GM12878 (cell line): ENCODE results near the gene SNED1. TPM values are rescaled to one million over a fixed set of nuclear protein-coding genes. Genes with fewer than 3 reads are reported as not detected.

Experiments
- ETV6 ChIP-seq, 2 experiments: fragments of 450-650 bp in 1 of 2; IDR thresholded peaks in 1 of 2; conservative IDR thresholded peaks in 1 of 2; 2 replicates each; pipeline ENCODE4 v1.6.1; 2014; ENCODE audit warnings: antibody characterized with exemption in 1 of 2, borderline replicate concordance in 1 of 2, low read depth in 1 of 2, mild to moderate bottlenecking in 1 of 2, moderate library complexity in 1 of 2
- NR2F1 ChIP-seq: fragments of 450-650 bp; conservative IDR thresholded peaks from 2 replicates; pipeline ENCODE4 v1.6.1; 2017; ENCODE audit warnings: mild to moderate bottlenecking
- PAX5 ChIP-seq: IDR thresholded peaks from 2 replicates; pipeline ENCODE4 v1.6.1; 2011; ENCODE audit warnings: low read depth, low read length, borderline replicate concordance
- RB1 ChIP-seq: fragments of 450-650 bp; formaldehyde crosslinking; IDR thresholded peaks from 2 replicates; pipeline ENCODE4 v1.6.1; 2017; ENCODE audit warnings: mild to moderate bottlenecking, borderline replicate concordance
- SPI1 ChIP-seq: IDR thresholded peaks from 2 replicates; pipeline ENCODE4 v1.6.1; 2011; ENCODE audit warnings: low read depth, mild to moderate bottlenecking, low read length, moderate library complexity, borderline replicate concordance; ENCODE audit not compliant: insufficient read depth
- SRF ChIP-seq, 2 experiments: IDR thresholded peaks; 2 replicates each; pipeline ENCODE4 v1.6.1; 2011; ENCODE audit warnings: low read depth in 2 of 2, low read length in 2 of 2, mild to moderate bottlenecking in 1 of 2, moderate library complexity in 1 of 2
- ZNF274 ChIP-seq: IDR thresholded peaks from one replicate; pipeline ENCODE4 v1.8.0; 2011; ENCODE audit not compliant: insufficient read length, insufficient read depth
- ZZZ3 ChIP-seq: IDR thresholded peaks from 2 replicates; pipeline ENCODE4 v1.6.1; 2011; ENCODE audit warnings: low read depth; ENCODE audit not compliant: control insufficient read depth, insufficient read length
- polyA plus RNA-seq, 11 experiments: library from polyadenylated mRNA; depleted of rRNA in 4 of 11; unstranded in 6 of 11; stranded (reverse) in 5 of 11; fragments of >200 nt; fragmentation: Nextera tagmentation in 4 of 11; fragmentation: Illumina TruSeq in 1 of 11; extraction: Ambion mirVana in 4 of 11; extraction: Trizol in 1 of 11; gene quantifications; 1 replicate in 1 of 11; 2 replicates in 10 of 11; pipeline versions ENCODE4 v1.2.1 to v1.2.3, GENCODE V29; 2011 to 2016; ENCODE audit warnings: inconsistent platforms in 2 of 11, missing spikeins in 2 of 11, low read depth in 1 of 11
- total RNA-seq, 4 experiments: library from RNA; depleted of rRNA in 3 of 4; stranded (reverse); fragments of >200 nt in 3 of 4; fragmentation: Illumina TruSeq in 1 of 4; extraction: Trizol in 1 of 4; gene quantifications; 2 replicates each; pipeline versions ENCODE4 v1.2.1 to v1.2.3, GENCODE V29; 2013 to 2021
- TF ChIP-seq, protein P1 (sequence below): fragments of 450-650 bp; IDR thresholded peaks from 2 replicates; pipeline ENCODE4 v1.6.1; 2017; ENCODE audit warnings: mild to moderate bottlenecking
- TF ChIP-seq, protein P2 (sequence below): IDR thresholded peaks from 2 replicates; pipeline ENCODE4 v1.6.1; 2011; ENCODE audit warnings: mild to moderate bottlenecking, low read depth, low read length, moderate library complexity; ENCODE audit not compliant: insufficient replicate concordance

Gene SNED1
- total and polyA plus RNA-seq, 10 of the 15 experiments (the other 5 are each of a cell fraction or from before 2014, with no cell fraction given): 0.05 to 8.4 (median 3.0) TPM

DNA sequence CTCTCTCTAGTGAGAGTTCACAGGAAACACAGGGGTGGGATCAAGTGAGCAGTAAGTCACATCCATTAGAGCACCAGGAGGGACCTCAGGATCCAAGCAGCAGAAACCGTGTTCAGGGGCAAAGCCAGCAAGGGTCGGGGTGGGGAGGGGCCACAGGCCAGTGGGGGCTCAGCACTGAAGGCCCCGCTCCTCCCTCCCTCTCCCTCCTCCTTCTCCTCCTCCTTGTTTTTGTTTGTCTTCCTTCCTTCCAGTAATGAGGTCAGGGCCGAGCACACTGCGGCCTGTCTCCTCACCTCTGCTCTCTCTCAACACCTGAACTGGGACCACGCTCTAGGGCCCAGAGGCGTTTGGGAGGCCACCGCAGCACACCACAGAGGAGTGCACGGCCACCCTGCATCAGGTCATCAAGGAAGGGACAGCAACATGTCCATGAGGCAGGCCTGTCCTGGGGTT is 82.8 kb downstream of the SNED1 start (continued):
- TF ChIP-seq ZNF274 (no peak), ETV6 (conservative IDR thresholded peaks at IDR 0.05 in 1 of 2, IDR thresholded peaks at IDR 0.05 in 1 of 2; ENCODE audit: borderline replicate concordance in 1 of 2, low read depth in 1 of 2) (no peak), SPI1 (no peak), SRF (IDR thresholded peaks at IDR 0.05; ENCODE audit: low read depth in 2 of 2, low read length in 2 of 2) (no peak), RB1 (no peak), NR2F1 (no peak), PAX5 (no peak), ZZZ3 (no peak)
- TF ChIP-seq, protein P1, sequence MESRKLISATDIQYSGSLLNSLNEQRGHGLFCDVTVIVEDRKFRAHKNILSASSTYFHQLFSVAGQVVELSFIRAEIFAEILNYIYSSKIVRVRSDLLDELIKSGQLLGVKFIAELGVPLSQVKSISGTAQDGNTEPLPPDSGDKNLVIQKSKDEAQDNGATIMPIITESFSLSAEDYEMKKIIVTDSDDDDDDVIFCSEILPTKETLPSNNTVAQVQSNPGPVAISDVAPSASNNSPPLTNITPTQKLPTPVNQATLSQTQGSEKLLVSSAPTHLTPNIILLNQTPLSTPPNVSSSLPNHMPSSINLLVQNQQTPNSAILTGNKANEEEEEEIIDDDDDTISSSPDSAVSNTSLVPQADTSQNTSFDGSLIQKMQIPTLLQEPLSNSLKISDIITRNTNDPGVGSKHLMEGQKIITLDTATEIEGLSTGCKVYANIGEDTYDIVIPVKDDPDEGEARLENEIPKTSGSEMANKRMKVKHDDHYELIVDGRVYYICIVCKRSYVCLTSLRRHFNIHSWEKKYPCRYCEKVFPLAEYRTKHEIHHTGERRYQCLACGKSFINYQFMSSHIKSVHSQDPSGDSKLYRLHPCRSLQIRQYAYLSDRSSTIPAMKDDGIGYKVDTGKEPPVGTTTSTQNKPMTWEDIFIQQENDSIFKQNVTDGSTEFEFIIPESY: no peak
- TF ChIP-seq, protein P2, sequence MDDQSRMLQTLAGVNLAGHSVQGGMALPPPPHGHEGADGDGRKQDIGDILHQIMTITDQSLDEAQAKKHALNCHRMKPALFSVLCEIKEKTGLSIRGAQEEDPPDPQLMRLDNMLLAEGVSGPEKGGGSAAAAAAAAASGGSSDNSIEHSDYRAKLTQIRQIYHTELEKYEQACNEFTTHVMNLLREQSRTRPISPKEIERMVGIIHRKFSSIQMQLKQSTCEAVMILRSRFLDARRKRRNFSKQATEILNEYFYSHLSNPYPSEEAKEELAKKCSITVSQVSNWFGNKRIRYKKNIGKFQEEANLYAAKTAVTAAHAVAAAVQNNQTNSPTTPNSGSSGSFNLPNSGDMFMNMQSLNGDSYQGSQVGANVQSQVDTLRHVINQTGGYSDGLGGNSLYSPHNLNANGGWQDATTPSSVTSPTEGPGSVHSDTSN: no peak
- TF ChIP-seq, all 136 proteins: peak for 0
